ENCODE measurements around the gene FAM162A.
A peak's percentile ranks its signal among the peaks of the same experiment; 100 is the strongest.

The FAM162A gene

DNA sequence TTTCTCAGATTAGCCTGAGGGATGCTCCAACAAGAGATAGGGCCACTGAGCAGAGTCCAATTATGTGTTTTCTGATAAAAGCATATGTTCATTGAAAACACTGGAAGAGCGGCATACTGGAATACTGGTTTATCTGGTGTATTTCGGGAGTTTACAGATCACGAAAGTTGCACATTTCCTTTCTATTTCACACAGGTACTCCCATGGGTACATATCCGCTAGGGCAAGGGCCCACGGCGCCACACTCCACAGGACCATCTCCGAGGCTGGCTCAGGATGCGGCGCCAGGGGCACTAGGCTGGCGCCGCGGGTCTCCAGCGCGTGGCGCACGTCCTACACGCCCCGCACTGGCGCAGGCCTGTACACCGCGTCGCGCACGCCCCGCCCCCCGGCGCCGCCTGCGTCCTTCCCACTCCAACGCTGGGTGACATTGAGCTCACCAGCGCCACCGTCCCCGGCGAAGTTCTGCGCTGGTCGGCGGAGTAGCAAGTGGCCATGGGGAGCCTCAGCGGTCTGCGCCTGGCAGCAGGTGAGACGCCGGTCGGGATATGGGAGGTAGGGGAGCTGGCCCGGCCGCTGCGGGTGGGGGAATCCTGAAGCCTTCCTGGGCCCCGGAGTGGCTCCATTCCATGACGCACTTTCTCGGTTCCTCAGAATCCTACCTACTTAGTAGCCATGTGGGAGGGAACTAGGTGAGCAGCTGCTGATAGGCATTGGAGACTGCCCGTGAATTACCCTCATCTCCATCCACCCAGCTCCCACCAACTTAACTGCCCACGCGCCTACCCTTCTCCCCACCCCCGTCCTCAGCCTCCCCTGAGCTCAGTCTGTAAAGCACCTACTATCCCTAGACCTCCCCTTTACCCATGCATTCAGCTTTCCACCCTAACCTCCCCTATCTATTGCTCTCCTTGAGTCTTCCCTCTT is at the start of gene FAM162A:
FAM162A (plus strand) TSS at position 412 of the 927 bp plus-strand sequence; CDS start at position 496, 84 bp downstream.
- H3K4me3 ChIP-seq (ENCODE audit: low read depth, low read length): peak within 1 kb of the TSS; percentile 93
- DNase-seq (ENCODE audit: low read depth, low spot score): peak; percentile 89
- TF ChIP-seq, protein P1, sequence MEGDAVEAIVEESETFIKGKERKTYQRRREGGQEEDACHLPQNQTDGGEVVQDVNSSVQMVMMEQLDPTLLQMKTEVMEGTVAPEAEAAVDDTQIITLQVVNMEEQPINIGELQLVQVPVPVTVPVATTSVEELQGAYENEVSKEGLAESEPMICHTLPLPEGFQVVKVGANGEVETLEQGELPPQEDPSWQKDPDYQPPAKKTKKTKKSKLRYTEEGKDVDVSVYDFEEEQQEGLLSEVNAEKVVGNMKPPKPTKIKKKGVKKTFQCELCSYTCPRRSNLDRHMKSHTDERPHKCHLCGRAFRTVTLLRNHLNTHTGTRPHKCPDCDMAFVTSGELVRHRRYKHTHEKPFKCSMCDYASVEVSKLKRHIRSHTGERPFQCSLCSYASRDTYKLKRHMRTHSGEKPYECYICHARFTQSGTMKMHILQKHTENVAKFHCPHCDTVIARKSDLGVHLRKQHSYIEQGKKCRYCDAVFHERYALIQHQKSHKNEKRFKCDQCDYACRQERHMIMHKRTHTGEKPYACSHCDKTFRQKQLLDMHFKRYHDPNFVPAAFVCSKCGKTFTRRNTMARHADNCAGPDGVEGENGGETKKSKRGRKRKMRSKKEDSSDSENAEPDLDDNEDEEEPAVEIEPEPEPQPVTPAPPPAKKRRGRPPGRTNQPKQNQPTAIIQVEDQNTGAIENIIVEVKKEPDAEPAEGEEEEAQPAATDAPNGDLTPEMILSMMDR (IDR thresholded peaks at IDR 0.05; ENCODE audit: low read depth, low read length): peak; percentile 41
- in situ Hi-C loops (cut with HindIII; ENCODE audit: low sequenced_read_pairs): no loop called here

DNA sequence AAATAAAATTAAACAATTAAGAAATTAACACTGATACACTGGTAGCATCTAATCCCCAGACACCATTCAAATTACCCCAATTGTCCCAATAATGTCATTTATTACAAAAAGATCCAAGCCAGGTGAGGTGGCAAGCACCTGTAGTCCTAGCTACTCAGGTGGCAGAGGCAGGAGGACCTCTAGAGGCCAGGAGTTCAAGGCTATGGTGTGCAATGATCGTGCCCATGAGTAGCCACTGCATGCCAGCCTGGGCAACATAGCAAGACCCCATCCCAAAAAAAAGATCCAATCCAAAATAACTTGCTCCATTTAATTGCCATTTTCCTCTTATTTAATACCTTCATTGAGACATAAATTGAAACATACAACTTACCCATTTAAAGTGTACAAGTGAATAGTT is 41.2 kb upstream of the FAM162A start:
- no peak overlapping the region for H3K4me3 ChIP-seq (ENCODE audit: low read depth, low read length)
- no peak for DNase-seq (ENCODE audit: low read depth, low spot score)
- TF ChIP-seq, protein P1 (IDR thresholded peaks at IDR 0.05; ENCODE audit: low read depth, low read length): no peak
- in situ Hi-C loops (cut with HindIII; ENCODE audit: low sequenced_read_pairs): no loop called here

DNA sequence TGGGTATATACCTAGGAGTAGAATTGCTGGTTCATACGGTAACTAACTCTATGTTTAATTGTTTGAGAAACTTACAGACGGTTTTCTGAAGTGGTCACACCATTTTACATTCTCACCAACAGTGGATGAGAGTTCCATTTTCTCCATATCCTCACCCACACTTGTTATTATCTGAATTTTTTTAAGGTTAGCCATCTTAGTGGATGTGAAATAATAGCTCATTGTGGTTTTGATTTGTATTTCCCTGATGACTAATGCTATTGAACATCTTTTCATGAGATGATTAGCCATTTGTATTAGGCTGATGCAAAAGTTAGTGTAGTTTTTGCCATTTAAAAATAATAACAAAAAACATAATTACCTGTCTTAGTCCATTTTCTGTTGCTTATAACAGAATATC is 40.3 kb upstream of the FAM162A start:
- no peak for DNase-seq (ENCODE audit: low read depth, low spot score)
- in situ Hi-C loops (cut with HindIII; ENCODE audit: low sequenced_read_pairs): no loop called here
- TF ChIP-seq, protein P1 (IDR thresholded peaks at IDR 0.05; ENCODE audit: low read depth, low read length): no peak

DNA sequence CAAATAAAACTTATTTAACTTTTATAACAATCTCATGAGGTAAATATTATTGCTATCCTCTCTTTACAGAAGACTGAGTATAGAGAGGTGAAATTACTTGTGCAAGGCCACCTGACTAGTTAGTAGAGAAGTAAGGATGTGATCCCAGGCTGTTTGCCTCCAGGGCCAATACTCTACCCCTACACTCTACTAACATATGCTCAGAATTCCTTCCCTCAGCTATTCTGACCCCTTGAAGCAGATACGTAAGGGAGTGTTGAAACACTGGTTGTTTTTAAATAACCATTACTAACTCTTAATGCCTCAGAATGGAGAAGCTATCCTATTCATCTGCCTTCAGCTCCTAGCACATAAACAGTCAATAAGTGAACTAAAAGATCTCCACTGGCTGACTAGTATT is 34.8 kb upstream of the FAM162A start:
- H3K4me3 ChIP-seq (ENCODE audit: low read depth, low read length): no peak overlapping the region
- in situ Hi-C loops (cut with HindIII; ENCODE audit: low sequenced_read_pairs): no loop called here
- DNase-seq (ENCODE audit: low read depth, low spot score): no peak
- TF ChIP-seq, protein P1 (IDR thresholded peaks at IDR 0.05; ENCODE audit: low read depth, low read length): no peak

More for the DNA sequence above, 40.3 kb upstream of the FAM162A start:
- no peak overlapping the region for H3K4me3 ChIP-seq (ENCODE audit: low read depth, low read length)

DNA sequence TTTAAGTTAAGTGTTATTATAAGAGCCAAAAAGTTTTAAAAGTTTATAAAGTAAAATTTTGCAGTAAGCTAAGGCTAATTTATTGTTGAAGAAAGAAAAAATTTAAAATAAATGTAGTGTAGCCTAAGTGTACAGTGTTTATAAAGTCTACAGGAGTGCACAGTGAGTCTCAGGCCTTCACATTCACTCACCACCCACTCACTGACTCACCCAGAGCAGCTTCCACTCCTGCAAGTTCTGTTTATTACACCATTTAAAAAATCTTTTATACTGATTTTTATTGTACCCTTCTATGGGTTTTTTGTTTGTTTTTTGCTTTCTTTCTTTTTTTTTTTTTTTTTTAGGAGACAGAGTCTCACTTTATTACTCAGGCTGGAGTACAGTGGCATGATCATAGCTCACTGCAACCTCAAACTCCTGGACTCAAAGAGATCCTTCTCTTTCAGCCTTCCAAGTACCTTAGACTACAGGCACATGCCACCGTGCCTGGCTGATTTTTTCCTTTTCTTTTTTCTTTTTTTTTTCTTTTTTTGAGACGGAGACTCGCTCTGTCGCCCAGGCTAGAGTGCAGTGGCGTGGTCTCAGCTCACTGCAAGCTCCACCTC is 33.1 kb upstream of the FAM162A start:
- TF ChIP-seq, protein P1 (IDR thresholded peaks at IDR 0.05; ENCODE audit: low read depth, low read length): no peak
- peak; percentile 29 for DNase-seq (ENCODE audit: low read depth, low spot score)
- in situ Hi-C loops (cut with HindIII; ENCODE audit: low sequenced_read_pairs): no loop called here
- no peak overlapping the region for H3K4me3 ChIP-seq (ENCODE audit: low read depth, low read length)

DNA sequence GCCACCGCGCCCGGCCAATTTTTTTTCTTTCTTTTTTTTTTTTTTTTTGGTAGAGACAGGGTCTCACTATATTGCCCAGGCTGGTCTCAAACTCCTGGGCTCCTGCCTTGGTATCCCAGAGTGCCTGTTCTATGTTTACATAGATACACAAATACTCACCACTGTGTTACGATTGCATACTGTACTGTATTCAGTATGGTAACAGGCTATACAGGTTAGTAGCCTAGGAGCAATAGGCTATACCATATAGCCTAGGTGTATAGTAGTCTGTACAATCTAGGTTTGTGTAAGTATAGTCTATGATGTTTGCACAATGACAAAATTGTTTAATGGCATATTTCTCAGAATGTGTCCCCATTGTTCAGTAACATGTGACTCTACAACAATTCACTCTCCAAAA is 32.4 kb upstream of the FAM162A start:
- in situ Hi-C loops (cut with HindIII; ENCODE audit: low sequenced_read_pairs): no loop called here
- DNase-seq (ENCODE audit: low read depth, low spot score): no peak
- no peak overlapping the region for H3K4me3 ChIP-seq (ENCODE audit: low read depth, low read length)
- TF ChIP-seq, protein P1 (IDR thresholded peaks at IDR 0.05; ENCODE audit: low read depth, low read length): no peak

Data from astrocyte of the spinal cord (primary cell).